Activated CD4-positive, alpha-beta T cell treated with anti-CD3 and anti-CD28 coated beads for 4 hours (primary cell): Measurements from ENCODE around the gene DHCR7.

Experiments used
- DNase-seq, 2 donors: peaks; one replicate each; pipeline ENCODE4 v3.0.0-alpha.2; 2020

DHCR7 gene

DNA sequence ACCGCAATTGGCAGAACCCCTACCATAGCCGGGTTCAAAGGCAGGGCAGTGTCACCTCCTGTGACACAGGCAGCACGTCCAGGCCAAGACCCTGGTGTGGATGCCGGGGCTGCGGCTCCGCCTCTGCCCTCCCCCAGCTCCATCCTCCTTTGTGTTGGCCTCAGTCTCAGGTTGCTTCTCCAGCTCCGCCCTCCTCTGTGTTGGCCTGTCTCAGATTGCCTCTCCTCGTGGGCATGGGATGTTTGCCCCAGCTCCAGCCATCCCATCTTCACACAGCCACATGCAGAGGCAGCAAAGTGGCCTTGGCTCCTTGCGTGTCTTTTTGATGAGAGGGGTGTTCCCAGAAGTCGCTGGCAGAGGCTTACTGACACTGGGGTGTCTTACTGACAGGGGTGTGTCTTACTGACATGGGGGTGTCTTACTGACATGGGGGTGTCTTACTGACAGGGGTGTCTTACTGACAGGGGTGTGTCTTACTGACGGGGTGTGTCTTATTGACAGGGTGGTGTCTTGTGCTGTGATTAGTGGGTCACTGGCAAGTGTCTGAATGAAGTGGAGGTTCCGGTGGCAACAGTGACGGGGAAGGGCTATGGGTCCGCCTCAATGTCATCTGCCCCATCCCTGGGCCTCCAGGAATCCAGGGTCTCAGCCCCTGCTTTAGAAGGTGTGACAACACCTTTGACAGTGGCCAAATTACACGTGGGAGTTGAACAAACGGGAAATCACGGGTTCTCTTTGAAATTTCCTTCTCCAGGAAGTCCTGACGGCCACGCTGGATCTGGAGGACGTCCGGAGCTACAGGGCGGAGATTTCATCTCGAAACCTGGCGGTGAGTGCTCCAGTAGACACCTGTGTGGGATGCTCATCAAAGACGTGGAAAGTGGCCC lies 29.7 kb upstream of the DHCR7 start:
- no peak for DNase-seq

DNA sequence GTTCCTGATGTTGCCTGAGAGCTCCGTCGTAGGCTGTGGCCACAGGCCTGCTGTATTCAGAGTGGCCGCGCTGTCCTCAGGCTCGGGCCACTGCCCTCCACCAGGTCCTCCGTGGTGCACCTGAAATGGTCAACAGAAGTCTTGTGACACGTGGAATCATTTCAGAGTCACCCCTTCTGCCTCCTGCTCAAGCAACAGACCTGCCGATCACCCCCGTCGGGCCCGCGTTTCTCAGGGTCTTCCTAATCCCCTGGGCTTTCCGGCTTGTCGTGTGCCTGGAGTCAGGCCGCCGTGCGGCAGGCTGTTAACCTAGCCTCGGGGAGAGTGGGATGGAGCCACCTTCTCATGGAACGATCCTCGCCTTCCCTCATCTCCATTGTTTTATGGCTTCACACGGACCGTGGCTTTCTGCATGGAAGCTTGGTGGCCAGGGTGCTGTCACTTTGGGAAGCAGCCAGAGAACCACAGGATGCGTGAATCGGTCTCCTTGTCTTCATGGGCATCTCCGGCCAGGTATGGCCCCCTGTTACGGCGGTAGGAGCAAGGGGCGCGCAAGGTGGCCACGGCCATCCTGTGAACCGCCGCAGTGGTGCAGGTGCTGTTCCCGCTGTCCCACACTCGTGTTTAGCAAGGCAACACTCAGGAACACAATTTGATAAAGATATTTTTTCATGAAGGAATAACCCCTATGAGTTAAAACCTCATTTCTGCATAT lies 28.9 kb upstream of the DHCR7 start:
- DNase-seq = no peak

DNA sequence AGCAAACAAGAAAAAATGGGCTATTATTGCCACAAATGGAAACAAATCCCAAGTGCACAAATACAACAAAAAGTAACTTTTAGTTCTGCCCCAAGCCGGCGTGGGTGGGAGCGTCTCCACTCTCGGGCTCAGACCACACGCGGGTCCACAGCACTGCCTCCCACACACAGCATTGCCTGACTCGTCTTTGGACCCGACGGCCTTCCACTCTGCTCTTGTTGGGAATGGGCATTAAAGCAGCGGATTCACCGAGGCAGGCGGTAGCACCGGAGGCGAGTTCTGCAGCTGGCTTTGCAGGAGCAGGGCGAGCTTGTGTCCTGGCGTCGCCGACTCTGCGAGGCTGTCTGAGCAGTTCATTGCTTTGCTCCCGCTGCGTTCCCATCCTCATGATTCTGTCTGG lies 27.8 kb upstream of the DHCR7 start:
- no peak for DNase-seq

DNA sequence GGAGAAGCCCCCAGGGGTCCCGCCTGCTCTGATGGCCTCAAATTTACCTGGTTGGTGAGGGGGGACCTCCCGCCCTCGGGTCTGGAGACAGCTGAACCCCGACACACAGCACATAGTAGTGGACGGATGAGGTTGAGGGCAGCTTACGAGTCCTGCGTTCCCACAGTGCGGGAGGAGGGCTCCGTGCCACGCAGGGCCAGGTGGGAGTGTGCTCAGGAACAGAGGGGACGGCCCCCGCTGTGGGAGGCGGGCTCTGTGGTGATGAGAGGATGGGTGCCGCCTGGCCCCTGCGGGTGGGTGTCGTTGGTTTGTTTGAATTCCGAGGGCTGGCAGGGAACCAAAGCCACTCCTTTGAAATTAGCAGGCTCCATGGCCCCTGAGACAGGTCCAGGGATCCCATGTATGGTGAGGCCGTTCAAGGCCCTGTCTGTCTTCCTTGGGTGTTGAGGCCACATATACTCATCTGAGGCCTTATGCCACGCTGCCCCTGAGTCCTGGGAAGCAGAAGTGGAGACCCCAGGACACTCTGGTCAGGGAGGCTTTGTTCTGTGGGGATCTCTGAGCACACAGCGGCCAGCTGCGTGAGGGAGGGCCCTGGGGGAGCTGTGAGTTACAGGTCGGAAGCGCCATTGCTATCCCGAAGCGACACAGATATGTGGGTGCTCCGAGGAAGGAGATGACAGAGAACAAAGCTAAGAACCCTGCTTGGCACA lies 26.7 kb upstream of the DHCR7 start:
- DNase-seq = no peak

DNA sequence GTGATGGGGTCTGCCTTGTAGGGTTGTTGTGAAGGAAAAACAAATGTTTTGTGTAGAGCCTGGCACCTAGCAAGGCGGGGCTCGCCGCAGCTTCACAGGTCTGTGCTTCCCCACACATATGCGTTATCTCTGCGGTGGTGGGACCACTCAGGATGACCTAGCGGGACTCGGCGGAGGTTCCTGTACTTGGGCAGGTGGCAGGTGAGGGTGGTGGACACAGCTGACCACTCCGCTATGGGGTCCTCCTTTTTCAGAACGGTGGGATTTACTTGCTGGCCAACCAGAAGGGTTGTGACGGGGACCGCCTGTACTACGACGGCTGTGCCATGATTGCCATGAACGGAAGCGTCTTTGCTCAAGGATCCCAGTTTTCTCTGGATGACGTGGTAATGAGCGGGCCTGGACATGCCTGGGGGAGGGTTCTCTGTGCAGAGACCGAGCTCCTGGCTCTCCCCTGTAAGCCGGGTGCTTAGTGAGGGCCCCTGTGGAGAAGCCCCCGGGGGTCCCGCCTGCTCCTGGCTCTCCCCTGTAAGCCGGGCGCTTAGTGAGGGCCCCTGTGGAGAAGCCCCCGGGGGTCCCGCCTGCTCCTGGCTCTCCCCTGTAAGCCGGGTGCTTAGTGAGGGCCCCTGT lies 26.1 kb upstream of the DHCR7 start:
- DNase-seq = no peak

DNA sequence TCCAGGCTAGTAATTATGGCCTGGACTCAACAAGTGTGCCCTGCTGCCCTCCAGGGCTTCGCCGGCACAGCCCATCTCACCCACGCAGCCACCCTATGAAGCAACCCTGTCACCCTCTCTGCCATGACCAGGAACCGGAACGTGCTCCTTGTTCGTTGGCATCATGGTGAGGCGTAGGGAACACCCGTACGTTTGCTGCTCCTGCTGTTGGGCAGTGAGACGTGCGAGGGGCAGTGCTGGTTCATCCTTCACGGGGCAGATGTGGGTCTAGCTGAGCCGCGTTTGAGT lies 25.5 kb upstream of the DHCR7 start:
- no peak for DNase-seq

DNA sequence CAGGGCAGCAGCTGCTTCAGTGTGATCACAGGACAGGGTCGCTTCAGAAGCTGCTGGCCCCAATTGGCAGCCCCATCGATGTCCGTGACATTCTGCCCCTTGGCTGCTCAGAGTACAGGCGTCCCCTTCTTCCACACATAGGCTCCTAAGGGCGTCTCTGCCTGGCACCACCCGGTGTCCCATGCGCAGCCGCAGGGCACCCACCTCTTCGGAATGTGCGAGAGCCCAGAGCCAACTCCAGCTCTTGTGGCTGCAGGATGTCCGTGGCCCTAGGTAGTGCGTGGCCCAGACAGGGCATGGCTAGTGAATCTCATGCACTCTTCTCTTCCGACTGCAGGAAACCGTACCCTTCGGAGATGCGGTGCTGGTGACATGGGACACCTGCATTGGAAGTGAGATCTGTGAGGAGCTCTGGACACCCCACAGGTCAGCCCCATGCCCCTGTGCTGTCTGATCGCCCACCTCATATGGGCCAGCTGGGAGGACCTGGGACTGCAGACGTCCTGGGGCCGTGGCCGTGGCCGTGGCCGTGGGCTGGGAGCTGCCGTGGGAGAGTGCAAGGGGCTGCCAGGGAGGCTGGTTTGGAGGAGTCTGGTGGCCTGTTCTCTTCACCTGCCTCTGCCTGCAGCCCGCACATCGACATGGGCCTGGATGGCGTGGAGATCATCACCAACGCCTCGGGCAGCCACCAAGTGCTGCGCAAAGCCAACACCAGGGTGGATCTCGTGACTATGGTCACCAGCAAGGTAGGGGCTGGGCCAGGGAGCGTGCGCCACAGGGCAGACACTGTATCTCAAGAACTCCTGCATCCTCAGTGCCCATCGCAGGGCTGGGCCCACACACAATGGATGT lies 25.0 kb upstream of the DHCR7 start:
- no peak for DNase-seq

DNA sequence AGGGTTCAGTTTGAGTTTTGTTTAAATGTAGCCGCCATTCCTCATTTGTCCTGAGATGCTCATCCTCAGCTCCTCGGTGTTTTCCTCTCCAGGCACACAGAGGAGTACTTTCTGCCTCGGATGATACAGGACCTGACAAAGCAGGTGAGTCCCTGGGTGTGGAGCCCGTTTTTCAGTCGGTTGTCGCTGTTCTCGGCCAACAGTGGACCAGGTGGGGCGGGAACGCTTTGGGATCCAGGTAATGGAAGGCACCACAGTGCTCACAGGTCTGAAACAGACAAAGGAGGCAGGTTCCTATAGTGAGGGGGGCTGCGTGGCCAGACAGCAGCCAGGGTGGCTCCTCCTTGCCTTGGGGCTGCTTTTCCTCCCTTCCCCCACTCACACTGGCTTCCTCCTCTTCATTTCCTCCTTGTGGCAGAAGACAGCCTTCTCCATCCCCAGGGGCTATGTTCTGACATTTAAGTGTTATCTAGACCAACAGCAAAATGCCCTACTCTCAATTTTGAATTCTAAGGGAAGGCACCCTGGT lies 24.2 kb upstream of the DHCR7 start:
- no peak for DNase-seq

DNA sequence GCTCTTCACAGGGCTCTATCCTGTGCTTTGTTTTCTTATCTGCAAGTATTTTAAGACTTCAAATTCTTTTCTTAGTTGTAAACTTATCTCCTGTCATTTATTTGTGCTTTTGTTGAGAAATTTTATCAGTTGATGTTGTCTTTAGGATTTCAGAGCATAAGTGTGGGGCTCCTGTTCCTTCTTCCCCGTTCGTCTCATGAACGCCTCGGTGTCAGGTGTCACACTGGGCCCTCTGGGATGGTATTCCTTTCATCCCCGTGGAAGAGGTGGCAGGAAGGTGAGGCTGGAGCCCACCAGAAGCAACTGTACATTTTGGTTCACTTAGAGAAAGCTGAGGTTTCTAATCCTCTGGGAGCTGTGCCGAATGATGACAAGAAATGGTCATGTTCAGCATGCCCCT lies 22.8 kb upstream of the DHCR7 start:
- no peak for DNase-seq

DNA sequence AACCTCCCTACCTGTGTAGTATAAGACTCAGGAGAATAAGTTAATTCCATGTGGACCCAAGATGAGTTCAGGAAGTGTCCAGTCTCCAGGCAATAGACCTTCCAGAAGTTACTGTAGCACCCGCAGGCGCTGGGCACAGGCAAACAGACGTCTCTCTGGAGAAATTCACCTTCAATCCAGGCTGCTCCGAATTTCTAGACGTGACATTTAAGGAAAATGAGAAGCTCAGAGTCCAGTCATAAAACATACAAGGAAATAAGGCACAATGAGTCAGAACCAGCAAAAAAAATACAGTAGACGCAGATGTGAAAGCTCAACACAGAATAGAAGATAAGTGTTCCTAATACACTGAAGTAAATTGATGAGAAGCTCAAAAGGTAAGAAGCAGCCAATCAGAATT lies 19.0 kb upstream of the DHCR7 start:
- DNase-seq = no peak

DNA sequence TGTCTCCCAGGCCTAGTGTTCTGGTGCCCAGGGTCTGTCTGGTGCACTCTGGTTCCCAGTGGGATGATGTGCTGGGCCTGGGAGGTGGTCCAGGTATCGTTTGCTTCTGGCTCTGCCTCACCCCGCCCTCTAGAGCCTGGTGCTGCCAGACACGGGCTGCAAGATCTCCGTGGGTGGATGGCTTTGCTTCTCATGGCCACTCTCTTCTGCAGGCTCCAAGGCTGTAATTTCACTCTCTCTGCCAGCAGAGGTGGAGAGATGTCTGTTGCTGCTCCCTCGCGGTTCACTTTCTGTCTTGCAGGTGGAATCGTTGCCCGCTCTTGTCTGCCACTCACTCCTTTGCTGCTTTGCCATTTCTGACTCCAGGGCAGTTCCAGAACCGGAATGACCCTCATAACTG lies 18.2 kb upstream of the DHCR7 start:
- DNase-seq = no peak

DNA sequence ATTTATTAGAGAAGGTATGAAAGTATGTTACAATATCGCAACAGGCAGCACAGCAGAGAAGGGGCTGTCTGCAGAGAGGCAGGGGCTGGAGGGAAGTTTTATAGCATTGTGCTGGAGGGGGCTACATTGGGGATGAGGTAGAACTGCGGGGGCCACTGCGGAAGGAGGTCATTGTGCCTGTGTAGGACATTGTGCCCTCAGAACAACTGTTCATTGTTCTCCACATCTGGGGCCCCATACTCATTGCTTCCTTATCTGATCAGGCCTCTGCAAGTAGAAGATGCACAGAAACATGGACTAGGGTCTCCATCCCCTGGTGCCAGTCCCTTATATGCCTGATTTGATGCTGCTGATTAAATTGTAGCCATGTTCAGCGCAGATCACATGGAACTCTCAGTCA lies 16.9 kb upstream of the DHCR7 start:
- DNase-seq = no peak

DNA sequence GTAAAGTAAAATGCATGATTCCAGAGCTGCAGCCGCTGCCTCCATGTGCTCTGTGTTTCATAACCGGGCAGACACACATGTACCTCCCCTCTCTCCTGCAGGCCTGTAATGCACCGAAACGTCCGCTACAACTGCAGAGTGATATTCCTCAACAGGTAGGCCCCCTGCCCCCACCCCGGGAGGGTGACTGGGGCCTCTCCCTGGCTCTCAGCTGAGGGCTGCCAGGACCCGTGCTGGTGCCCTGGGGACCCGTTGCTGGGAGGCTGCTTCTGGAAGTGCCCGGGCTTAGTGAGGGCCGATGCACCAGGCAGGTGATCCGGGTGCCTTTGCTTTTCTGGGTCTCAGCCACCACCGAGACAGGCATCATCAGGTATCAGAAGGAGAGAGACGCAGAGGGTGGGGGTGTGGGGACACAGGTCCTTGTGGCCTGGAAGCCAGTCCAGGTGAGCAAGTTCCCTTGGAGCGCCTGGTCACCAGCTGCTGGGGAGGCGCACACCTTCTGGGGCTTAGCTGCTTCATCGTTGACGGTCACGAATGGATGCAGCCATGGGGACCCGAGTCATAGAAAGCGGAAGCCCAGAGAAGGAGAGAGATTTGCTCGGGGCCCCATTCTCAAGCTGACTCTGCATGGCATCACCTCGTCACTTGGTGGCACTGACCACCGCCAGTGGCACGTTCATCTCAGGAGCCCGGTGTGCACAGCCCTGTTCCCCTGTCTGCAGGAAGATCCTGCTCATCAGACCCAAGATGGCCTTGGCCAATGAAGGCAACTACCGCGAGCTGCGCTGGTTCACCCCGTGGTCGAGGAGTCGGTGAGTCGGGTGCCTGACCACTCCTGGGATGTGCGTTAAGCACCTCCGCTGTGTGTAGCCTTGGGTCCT lies 15.4 kb upstream of the DHCR7 start:
- DNase-seq = no peak

DNA sequence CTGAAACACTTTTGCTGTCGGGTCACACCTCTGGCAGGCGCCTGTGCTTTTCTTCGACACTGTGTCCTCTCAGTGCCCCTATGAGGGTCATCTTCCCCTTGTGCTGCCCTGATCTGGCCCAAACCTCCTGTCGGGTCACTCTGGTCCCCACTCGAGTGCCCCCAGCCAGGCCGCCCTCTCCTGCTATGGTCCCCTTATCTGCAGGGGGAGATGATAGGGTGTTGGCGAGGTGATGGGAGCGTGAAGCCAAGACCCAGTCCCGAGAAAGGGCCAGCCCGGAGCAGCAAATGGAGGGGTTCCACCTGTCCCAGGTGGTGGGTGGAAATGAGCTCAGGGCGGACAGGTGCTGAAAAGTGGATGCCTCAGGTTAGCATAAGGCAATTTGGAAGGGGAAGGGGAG lies 14.5 kb upstream of the DHCR7 start:
- DNase-seq = no peak

DNA sequence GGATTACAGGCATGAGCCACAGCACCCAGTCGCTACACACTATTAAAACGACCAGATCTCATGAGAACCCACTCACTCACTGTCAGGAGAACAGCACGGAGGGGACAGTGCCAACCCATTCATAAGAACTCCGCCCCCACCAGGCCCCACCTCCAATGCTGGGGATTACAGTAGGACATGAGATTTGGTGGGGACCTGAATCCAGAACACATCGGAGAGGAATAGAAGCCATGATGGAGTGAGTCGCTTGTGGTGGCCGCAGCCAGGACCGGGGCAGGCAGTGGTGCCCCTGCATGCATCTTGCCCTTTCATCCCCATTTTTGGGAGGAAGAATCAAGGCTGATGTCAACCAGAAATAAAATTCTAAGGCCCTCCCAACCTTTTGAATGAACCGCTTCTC lies 13.5 kb upstream of the DHCR7 start:
- no peak for DNase-seq

DNA sequence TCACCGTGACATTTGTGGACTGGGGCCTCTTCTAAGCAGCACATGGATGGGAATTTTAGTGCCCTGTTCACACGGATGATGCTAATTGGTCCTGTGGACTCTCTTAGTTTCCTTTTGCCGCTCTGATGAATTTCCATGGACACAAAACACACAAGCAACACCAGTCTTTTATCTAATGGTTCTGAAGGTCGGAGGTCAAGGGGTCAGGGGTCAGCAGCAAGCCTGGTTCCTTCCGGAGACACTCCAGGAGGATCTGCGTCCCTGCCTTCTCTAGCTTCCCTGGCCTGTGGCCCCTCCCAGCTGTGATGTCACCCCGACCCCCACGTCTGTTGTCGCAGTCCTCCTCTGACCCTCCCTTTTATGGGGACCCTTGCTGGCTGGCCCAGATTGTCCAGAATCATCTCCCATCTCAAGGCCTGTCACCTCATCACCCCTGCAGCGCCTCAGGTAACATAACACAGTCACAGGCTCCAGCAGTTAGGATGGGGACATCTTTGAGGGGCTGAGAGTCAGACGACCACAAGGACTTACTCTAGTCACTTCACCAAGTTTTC lies 11.7 kb upstream of the DHCR7 start:
- DNase-seq = no peak

DNA sequence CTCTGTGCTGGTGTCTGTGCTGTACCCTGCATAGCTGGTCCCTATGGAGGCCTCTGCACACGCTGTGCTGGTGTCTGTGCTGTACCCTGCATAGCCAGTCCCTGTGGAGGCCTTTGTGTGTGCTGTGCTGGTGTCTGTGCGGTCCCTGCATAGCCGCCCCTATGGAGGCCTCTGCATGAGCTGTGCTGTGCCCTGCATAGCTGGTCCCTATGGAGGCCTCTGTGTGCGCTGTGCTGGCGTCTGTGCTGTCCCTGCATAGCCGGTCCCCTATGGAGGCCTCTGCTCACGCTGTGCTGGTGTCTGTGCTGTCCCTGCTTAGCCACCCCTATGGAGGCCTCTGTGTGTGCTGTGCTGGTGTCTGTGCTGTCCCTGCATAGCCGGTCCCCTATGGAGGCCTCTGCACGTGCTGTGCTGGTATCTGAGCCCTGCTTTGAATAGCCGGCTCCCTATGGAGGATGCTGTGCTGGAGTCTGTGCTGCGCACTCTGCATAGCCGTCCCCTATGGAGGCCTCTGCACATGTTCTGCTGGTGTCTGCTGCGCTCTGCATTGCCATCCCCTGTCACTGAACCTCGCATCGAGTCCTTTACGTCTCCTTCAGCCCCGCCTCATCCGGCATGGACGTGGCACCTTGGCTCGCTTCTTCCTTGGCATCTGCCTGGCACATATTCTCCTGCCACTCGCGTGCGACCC lies 11.0 kb upstream of the DHCR7 start:
- DNase-seq = no peak

DNA sequence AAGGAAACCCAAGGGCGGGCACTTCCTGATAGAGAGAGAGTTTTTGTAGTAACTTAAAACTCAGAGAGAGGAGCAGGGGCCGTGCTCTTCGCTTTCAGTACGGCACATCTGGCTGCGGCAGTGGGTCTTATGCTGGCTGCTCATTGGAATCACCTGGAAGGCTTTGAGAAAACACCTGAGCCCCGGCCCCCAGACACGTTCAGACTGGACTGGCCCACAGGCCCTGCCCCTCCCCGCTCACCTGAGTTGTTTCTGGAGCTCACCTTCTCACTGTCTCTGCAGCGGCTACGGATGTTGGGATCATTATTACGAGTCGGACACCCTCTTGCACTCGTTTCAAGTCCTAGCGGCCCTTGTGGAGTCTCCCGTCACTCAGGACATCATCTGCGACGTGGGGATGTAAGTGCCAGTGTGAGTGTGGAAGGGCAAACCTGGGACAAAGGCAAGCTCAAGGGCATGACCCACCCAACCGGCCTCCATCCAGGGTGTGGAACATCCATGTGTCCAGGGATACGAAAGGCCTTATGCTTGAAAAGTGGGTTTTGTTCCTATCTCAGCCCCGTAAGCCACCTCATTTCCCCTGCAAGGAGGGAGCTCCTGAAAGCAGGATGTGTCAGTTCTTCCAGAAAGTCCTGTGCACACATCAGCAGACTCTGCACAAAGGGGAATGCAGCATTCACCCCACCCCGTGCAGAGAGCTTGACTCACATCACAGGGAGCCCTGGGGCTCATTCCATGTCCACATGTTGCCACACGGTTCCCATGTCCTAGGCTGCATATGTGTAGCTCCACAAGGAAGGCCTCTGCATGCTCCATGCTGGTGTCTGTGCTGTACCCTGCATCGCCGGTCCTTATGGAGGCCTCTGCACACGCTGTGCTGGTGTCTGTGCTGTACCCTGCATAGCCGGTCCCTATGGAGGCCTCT lies 10.2 kb upstream of the DHCR7 start:
- DNase-seq = no peak

DNA sequence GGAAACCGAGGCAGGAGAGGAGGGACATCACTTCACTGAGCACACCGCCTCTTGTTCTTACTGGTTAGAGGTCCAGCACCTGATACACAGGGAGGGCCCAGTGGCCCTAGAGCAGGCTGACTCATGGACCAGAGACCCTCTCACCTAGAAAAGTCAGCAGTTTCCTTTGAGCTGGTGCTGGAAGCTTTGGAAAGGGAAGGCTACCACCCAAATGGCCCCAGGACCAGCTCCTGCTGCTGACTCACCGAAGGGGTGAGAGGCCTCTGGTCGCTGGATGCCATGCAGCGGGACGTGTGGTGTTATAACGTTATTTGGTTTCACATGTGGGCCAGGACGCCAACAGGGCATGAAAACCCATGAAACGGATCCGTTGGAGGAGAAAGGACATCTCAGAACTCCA lies 8.6 kb upstream of the DHCR7 start:
- no peak for DNase-seq
